Testis (tissue), 3 donors: ENCODE data around the gene HIF1A. TPM values are rescaled to one million over a fixed set of nuclear protein-coding genes. Genes with fewer than 3 reads are reported as not detected.

Experiments used
- DNase-seq: peaks from one replicate; pipeline ENCODE4 v3.0.0-alpha.2; 2019
- H3K27ac ChIP-seq, 2 donors: fragments of 200-600 bp; sonication (generic); one replicate each; pipeline ENCODE4 v1.5.1; 2019
- H3K27me3 ChIP-seq: fragments of 200-600 bp; sonication (generic); one replicate; pipeline ENCODE4 v1.5.1; 2019
- H3K36me3 ChIP-seq: fragments of 200-600 bp; sonication (generic); one replicate; pipeline ENCODE4 v1.5.1; 2017; ENCODE audit warnings: low read depth; ENCODE audit errors: missing control alignments
- H3K4me1 ChIP-seq: fragments of 200-600 bp; sonication (generic); one replicate; pipeline ENCODE4 v1.5.1; 2019
- H3K4me3 ChIP-seq, 2 donors: fragments of 200-600 bp; sonication (generic); one replicate each; pipeline ENCODE4 v1.5.1; 2017 to 2019
- H3K9me3 ChIP-seq: fragments of 200-600 bp; sonication (generic); one replicate; pipeline ENCODE4 v1.5.1; 2017
- POLR2A ChIP-seq: fragments of 450-650 bp; IDR thresholded peaks from one replicate; pipeline ENCODE4 v1.6.1; 2017; ENCODE audit warnings: antibody characterized with exemption, mild to moderate bottlenecking, moderate library complexity
- WGBS, 2 donors: methylation state at CpG; one replicate each; pipeline ENCODE4 v1.1.5; 2018; 5-methylcytosine and 5-hydroxymethylcytosine counted together
- intact Hi-C: fragments of 100-400 bp; cut with DNase I; formaldehyde crosslinking; loops from one replicate; pipeline ENCODE4 v1.15.1; 2023; ENCODE audit warnings: low total_unique reads
- polyA plus RNA-seq: library from polyadenylated mRNA; stranded (reverse); fragments of 350-450 nt; fragmentation: Illumina TruSeq; extraction: RNeasy Lipid Tissue Mini Kit (QIAGEN cat#74804); gene quantifications from one replicate; pipeline ENCODE4 v1.2.3, GENCODE V29; 2014; ENCODE audit warnings: low read depth, low replicate concordance; ENCODE audit not compliant: insufficient read depth
- total RNA-seq, 2 donors: library from RNA; depleted of rRNA; stranded (reverse); fragments of >200 nt; gene quantifications; one replicate each; pipeline ENCODE4 v1.2.3, GENCODE V29; 2016
- TF ChIP-seq, protein P1 (sequence below), 3 experiments: fragments of 450-650 bp in 2 of 3; fragments of 200-600 bp in 1 of 3; sonication (generic) in 1 of 3; IDR thresholded peaks; one replicate each; pipeline ENCODE4 v1.5.1; 2016 to 2019; ENCODE audit warnings: antibody characterized with exemption in 3 of 3, mild to moderate bottlenecking in 2 of 3, moderate library complexity in 1 of 3

Gene HIF1A
- total and polyA plus RNA-seq, 3 donors from 2014 or later: 63.1 to 140 (median 105) TPM

DNA sequence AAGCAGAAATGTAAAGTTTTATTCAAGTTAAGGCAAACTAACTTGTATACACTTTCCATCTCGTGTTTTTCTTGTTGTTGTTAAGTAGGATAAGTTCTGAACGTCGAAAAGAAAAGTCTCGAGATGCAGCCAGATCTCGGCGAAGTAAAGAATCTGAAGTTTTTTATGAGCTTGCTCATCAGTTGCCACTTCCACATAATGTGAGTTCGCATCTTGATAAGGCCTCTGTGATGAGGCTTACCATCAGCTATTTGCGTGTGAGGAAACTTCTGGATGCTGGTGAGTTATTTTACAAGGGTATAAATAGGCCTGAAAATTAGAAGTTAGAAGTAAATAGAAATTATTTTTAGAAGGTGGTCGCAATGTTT lies 25.0 kb downstream of the HIF1A start:
- Histone ChIP-seq H3K4me3 (no peak overlapping the region), H3K27ac (no peak overlapping the region), H3K4me1 (peaks cover 8% of the 10 kb centered on the region), H3K36me3 (no peaks in the 10 kb centered on the region), H3K27me3 (no peaks in the 10 kb centered on the region), H3K9me3 (no peaks in the 10 kb centered on the region)
- intact Hi-C loops: no loop called here
- TF ChIP-seq, protein P1, sequence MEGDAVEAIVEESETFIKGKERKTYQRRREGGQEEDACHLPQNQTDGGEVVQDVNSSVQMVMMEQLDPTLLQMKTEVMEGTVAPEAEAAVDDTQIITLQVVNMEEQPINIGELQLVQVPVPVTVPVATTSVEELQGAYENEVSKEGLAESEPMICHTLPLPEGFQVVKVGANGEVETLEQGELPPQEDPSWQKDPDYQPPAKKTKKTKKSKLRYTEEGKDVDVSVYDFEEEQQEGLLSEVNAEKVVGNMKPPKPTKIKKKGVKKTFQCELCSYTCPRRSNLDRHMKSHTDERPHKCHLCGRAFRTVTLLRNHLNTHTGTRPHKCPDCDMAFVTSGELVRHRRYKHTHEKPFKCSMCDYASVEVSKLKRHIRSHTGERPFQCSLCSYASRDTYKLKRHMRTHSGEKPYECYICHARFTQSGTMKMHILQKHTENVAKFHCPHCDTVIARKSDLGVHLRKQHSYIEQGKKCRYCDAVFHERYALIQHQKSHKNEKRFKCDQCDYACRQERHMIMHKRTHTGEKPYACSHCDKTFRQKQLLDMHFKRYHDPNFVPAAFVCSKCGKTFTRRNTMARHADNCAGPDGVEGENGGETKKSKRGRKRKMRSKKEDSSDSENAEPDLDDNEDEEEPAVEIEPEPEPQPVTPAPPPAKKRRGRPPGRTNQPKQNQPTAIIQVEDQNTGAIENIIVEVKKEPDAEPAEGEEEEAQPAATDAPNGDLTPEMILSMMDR (IDR thresholded peaks at IDR 0.05): no peak
- TF ChIP-seq POLR2A: no peak
- 78 to 84% methylated on average over 9 of the region's 9 CpGs for WGBS, 2 donors
- DNase-seq: no peak

DNA sequence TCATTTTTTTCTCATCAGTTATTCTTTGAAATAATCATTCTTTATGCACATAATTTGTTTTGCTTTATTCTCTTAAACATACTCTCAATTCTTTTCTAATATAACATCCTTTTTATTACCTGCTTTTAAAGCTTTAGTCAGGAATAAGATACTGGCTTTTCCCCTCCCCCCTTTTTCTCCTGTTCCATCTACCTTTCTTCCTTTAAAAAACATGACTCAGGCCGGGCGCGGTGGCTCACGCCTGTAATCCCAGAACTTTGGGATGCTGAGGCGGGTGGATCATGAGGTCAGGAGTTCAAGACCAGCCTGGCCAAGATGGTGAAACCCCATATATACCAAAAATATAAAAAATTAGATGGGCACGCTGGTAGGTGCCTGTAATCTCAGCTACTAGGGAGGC lies 25.4 kb downstream of the HIF1A start:
- Histone ChIP-seq H3K4me3 (no peak overlapping the region), H3K9me3 (no peaks in the 10 kb centered on the region), H3K27me3 (no peaks in the 10 kb centered on the region), H3K27ac (no peak overlapping the region), H3K36me3 (no peaks in the 10 kb centered on the region), H3K4me1 (peaks cover 8% of the 10 kb centered on the region)
- no peak for DNase-seq
- WGBS, 2 donors: 76 to 87% methylated on average over 6 of the region's 6 CpGs
- TF ChIP-seq POLR2A: no peak
- TF ChIP-seq, protein P1 (IDR thresholded peaks at IDR 0.05): no peak
- intact Hi-C loops: no loop called here

DNA sequence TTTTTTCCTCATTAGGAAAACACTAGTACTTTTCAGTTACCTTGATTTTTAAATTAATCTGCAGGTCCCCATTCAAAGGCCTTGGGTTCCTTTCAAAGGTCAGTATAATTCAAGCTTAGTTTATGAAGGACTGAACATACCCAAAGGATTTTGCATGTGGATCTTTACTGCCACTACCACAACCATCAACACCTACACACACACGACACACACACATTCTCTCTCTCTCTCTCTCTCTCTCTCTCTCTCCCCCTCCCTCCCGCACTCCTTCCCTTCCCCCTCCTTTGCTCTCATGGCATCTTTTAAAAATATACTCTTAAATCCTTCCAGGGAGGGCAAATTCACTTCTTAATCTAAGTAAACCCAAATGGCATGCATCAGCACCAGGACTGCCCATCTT lies 28.8 kb downstream of the HIF1A start:
- intact Hi-C loops: no loop called here
- Histone ChIP-seq H3K9me3 (no peaks in the 10 kb centered on the region), H3K27ac (no peak overlapping the region), H3K36me3 (no peaks in the 10 kb centered on the region), H3K4me1 (peaks cover 5% of the 10 kb centered on the region), H3K4me3 (no peak overlapping the region), H3K27me3 (no peaks in the 10 kb centered on the region)
- TF ChIP-seq POLR2A: no peak
- TF ChIP-seq, protein P1 (IDR thresholded peaks at IDR 0.05): no peak
- 87 to 94% methylated on average over 2 of the region's 2 CpGs for WGBS, 2 donors
- no peak for DNase-seq

DNA sequence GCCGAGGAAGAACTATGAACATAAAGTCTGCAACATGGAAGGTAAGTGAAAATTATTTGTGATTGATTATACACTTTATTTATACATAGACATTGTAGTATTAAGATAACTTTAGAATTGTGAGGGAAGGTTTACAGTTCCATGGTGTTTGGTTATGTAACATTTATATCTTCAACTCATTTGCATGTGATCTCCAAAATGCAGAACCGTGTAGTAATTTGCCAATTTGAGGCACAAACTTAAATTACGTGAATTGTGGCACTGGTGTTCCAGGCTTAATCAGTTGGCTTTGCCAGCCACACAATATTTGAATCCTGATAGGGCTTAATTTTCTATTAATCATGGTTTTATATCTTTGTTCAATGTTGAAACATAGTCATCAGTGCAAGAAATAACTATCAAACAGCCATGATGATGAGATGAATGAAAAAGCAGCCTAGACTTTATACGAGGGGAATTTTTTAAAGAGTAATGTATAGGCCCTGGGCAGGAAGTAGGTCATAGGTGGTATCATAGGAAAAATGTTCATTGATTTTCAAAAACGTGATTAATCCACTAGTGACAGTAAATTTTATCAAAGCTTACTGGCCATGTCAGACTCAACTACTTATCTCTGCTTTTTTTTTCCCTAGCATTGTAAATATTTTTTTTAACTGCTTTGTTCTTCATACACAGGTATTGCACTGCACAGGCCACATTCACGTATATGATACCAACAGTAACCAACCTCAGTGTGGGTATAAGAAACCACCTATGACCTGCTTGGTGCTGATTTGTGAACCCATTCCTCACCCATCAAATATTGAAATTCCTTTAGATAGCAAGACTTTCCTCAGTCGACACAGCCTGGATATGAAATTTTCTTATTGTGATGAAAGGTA lies 31.7 kb downstream of the HIF1A start:
- no peak for DNase-seq
- WGBS, 2 donors: 76 to 81% methylated on average over 7 of the region's 7 CpGs
- no peak overlapping the region for H3K4me3 ChIP-seq
- intact Hi-C loops: no loop called here
- no peak for TF ChIP-seq POLR2A
- TF ChIP-seq, protein P1 (IDR thresholded peaks at IDR 0.05): no peak
- no peaks in the 10 kb centered on the region for H3K9me3 ChIP-seq
- no peaks in the 10 kb centered on the region for H3K36me3 ChIP-seq
- H3K4me1 ChIP-seq: no peaks in the 10 kb centered on the region
- peak overlapping the region in 1 of 2 donors; percentile 21 for H3K27ac ChIP-seq
- H3K27me3 ChIP-seq: no peaks in the 10 kb centered on the region
